Activated naive CD8-positive, alpha-beta T cell treated with anti-CD3 and anti-CD28 coated beads, Interleukin-2, amount 50 U/mL, for 24 hours (primary cell): Measurements from ENCODE around the gene MARS1.
A peak's percentile ranks its signal among the peaks of the same experiment; 100 is the strongest.

Experiments
- ATAC-seq: fragments of 150-1000 bp; cut with Tn5 transposase; one replicate; pipeline ENCODE4 v1.10.0; 2021
- DNase-seq: peaks from one replicate; pipeline ENCODE4 v3.0.0; 2021
- H3K27ac Mint-ChIP-seq: one replicate; pipeline ENCODE4 v1.8.0; 2021; ENCODE audit warnings: mild to moderate bottlenecking, mixed read lengths
- H3K27me3 Mint-ChIP-seq: one replicate; pipeline ENCODE4 v1.8.0; 2021; ENCODE audit warnings: mixed read lengths
- H3K36me3 Mint-ChIP-seq: one replicate; pipeline ENCODE4 v1.8.0; 2021; ENCODE audit warnings: low read depth, mixed read lengths
- H3K4me1 Mint-ChIP-seq: one replicate; pipeline ENCODE4 v1.8.0; 2021; ENCODE audit warnings: mixed read lengths
- H3K4me3 Mint-ChIP-seq: one replicate; pipeline ENCODE4 v1.8.0; 2021; ENCODE audit warnings: mild to moderate bottlenecking, moderate library complexity, mixed read lengths
- H3K9me3 Mint-ChIP-seq: one replicate; pipeline ENCODE4 v1.8.0; 2021; ENCODE audit warnings: mixed read lengths

Gene MARS1

GRCh38 chr12:57545809-57546437, 58.1 kb downstream of the MARS1 start:
- Mint-ChIP-seq H3K27ac (peak overlapping the region; percentile 98), H3K9me3 (no peaks in the 10 kb centered on the region), H3K27me3 (peaks cover 11% of the 10 kb centered on the region), H3K4me3 (peak overlapping the region; percentile 99), H3K36me3 (peaks cover 12% of the 10 kb centered on the region), H3K4me1 (peaks cover 49% of the 10 kb centered on the region)
- DNase-seq (peak; percentile 26), ATAC-seq (peak; percentile 12)

- Mint-ChIP-seq H3K4me3 (peak within 1 kb of the TSS; percentile 99), H3K36me3 (peaks cover 12% of the 10 kb centered on the region), H3K9me3 (no peaks in the 10 kb centered on the region), H3K4me1 (peaks cover 49% of the 10 kb centered on the region), H3K27ac (peak within 1 kb of the TSS; percentile 98), H3K27me3 (peaks cover 11% of the 10 kb centered on the region)
- DNase-seq: peak; percentile 92
- peak; percentile 98 for ATAC-seq
Measured at GRCh38 chr12:57546438-57547287, 58.8 kb downstream of the MARS1 start, which contains the start of gene DCTN2. TSS of gene DCTN2 (minus strand) at chr12:57547192. CDS start at chr12:57547063, 129 bp downstream.

- Mint-ChIP-seq H3K27me3 (peaks cover 11% of the 10 kb centered on the region), H3K4me3 (peak overlapping the region; percentile 99), H3K9me3 (no peaks in the 10 kb centered on the region), H3K36me3 (peaks cover 10% of the 10 kb centered on the region), H3K27ac (peak overlapping the region; percentile 98), H3K4me1 (peaks cover 49% of the 10 kb centered on the region)
- no peak for ATAC-seq
- no peak for DNase-seq
Measured at GRCh38 chr12:57547288-57548012, 59.6 kb downstream of the MARS1 start.

GRCh38 chr12:57548013-57548315, 60.1 kb downstream of the MARS1 start:
- no peak for ATAC-seq
- DNase-seq: no peak
- Mint-ChIP-seq H3K27me3 (peaks cover 11% of the 10 kb centered on the region), H3K4me3 (peak overlapping the region; percentile 99), H3K9me3 (no peaks in the 10 kb centered on the region), H3K36me3 (peaks cover 8% of the 10 kb centered on the region), H3K4me1 (peaks cover 47% of the 10 kb centered on the region), H3K27ac (no peak overlapping the region)

GRCh38 chr12:57548488-57548887, 60.6 kb downstream of the MARS1 start:
- ATAC-seq (no peak), DNase-seq (no peak)
- Mint-ChIP-seq H3K27ac (no peak overlapping the region), H3K4me3 (no peak overlapping the region), H3K36me3 (peaks cover 8% of the 10 kb centered on the region), H3K4me1 (peaks cover 44% of the 10 kb centered on the region), H3K9me3 (no peaks in the 10 kb centered on the region), H3K27me3 (peaks cover 11% of the 10 kb centered on the region)

GRCh38 chr12:57549203-57549908, 61.5 kb downstream of the MARS1 start:
- Mint-ChIP-seq H3K4me3 (peak overlapping the region; percentile 78), H3K27me3 (peaks cover 11% of the 10 kb centered on the region), H3K36me3 (peaks cover 8% of the 10 kb centered on the region), H3K4me1 (peaks cover 39% of the 10 kb centered on the region), H3K9me3 (no peaks in the 10 kb centered on the region), H3K27ac (no peak overlapping the region)
- ATAC-seq (no peak), DNase-seq (no peak)

- H3K27me3 Mint-ChIP-seq: peaks cover 11% of the 10 kb centered on the region
- H3K4me1 Mint-ChIP-seq: peaks cover 34% of the 10 kb centered on the region
- peak within 1 kb of the TSS; percentile 78 for H3K4me3 Mint-ChIP-seq
- ATAC-seq: peak; percentile 26
- no peaks in the 10 kb centered on the region for H3K9me3 Mint-ChIP-seq
- peak within 1 kb of the TSS; percentile 45 for H3K27ac Mint-ChIP-seq
- H3K36me3 Mint-ChIP-seq: peaks cover 8% of the 10 kb centered on the region
- peak; percentile 71 for DNase-seq
Measured at GRCh38 chr12:57549909-57550640, 62.2 kb downstream of the MARS1 start, which contains the start of gene KIF5A. TSS of gene KIF5A (plus strand) at chr12:57550044. CDS start at chr12:57550272, 228 bp downstream.

- no peak for ATAC-seq
- peak overlapping the region; percentile 45 for H3K27ac Mint-ChIP-seq
- peaks cover 11% of the 10 kb centered on the region for H3K27me3 Mint-ChIP-seq
- DNase-seq: no peak
- H3K4me1 Mint-ChIP-seq: peaks cover 27% of the 10 kb centered on the region
- H3K9me3 Mint-ChIP-seq: no peaks in the 10 kb centered on the region
- H3K36me3 Mint-ChIP-seq: peaks cover 2% of the 10 kb centered on the region
- H3K4me3 Mint-ChIP-seq: peak overlapping the region; percentile 78
Measured at GRCh38 chr12:57550641-57551549, 63.0 kb downstream of the MARS1 start.

- DNase-seq (no peak), ATAC-seq (no peak)
- Mint-ChIP-seq H3K27ac (no peak overlapping the region), H3K4me3 (no peak overlapping the region), H3K27me3 (peaks cover 11% of the 10 kb centered on the region), H3K36me3 (no peaks in the 10 kb centered on the region), H3K9me3 (no peaks in the 10 kb centered on the region), H3K4me1 (peaks cover 20% of the 10 kb centered on the region)
Measured at GRCh38 chr12:57551637-57552305, 63.9 kb downstream of the MARS1 start.

GRCh38 chr12:57552306-57552651, 64.4 kb downstream of the MARS1 start:
- DNase-seq: no peak
- no peak for ATAC-seq
- Mint-ChIP-seq H3K9me3 (no peaks in the 10 kb centered on the region), H3K27ac (no peak overlapping the region), H3K36me3 (no peaks in the 10 kb centered on the region), H3K4me3 (no peak overlapping the region), H3K27me3 (peaks cover 11% of the 10 kb centered on the region), H3K4me1 (peaks cover 18% of the 10 kb centered on the region)

- peaks cover 11% of the 10 kb centered on the region for H3K27me3 Mint-ChIP-seq
- no peak overlapping the region for H3K27ac Mint-ChIP-seq
- H3K4me3 Mint-ChIP-seq: no peak overlapping the region
- DNase-seq (no peak), ATAC-seq (no peak)
- H3K4me1 Mint-ChIP-seq: peaks cover 12% of the 10 kb centered on the region
- no peaks in the 10 kb centered on the region for H3K9me3 Mint-ChIP-seq
- no peaks in the 10 kb centered on the region for H3K36me3 Mint-ChIP-seq
Measured at GRCh38 chr12:57552835-57553313, 65.0 kb downstream of the MARS1 start.

GRCh38 chr12:57553343-57554202, 65.7 kb downstream of the MARS1 start:
- peaks cover 11% of the 10 kb centered on the region for H3K27me3 Mint-ChIP-seq

More at GRCh38 chr12:57553343-57554202, 65.7 kb downstream of the MARS1 start:
- peaks cover 12% of the 10 kb centered on the region for H3K4me1 Mint-ChIP-seq
- ATAC-seq: no peak
- H3K36me3 Mint-ChIP-seq: no peaks in the 10 kb centered on the region
- no peaks in the 10 kb centered on the region for H3K9me3 Mint-ChIP-seq
- DNase-seq: no peak
- no peak overlapping the region for H3K4me3 Mint-ChIP-seq
- H3K27ac Mint-ChIP-seq: no peak overlapping the region
